ENCODE data around the gene RASL11B.

DNA sequence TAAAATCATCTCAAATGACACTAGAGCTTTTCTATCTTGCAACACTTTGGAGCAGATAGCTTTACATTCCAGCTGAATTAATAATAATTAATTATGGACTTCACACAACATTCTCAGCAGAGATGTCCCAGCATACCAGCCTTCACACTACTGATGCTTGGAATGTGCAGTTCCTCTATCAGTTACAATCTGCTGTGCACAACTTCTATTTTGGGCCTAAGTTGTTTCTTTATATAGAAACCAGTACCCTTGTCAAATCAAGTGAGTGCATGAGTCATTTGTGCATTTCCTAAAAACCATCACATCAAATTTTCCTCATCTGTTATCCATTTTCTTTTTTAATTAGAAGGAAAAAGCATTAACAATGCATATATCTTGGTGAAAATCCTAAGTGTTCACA lies 8.8 kb upstream of the RASL11B start:
- TF ChIP-seq GTF2F1 (IDR thresholded peaks at IDR 0.05; ENCODE audit: low read depth, low read length), result no peak
- TF ChIP-seq ZZZ3 (IDR thresholded peaks at IDR 0.05), result no peak
- no peak for TF ChIP-seq SETDB1 (IDR thresholded peaks at IDR 0.05; ENCODE audit: low read length)
- no peak for TF ChIP-seq RBM22 (IDR thresholded peaks at IDR 0.05; ENCODE audit: low read depth, low read length, poor library complexity, severe bottlenecking)
- TF ChIP-seq MEF2A (IDR thresholded peaks at IDR 0.05; ENCODE audit: control insufficient read depth, low read depth, low read length), result no peak

Measured in K562 (cell line).